ENCODE measurements around the gene ENO1.

ENO1 gene

GRCh38 chr1:8871965-8872399, 6.5 kb downstream of the ENO1 start:
- in situ Hi-C loops (cut with MboI; ENCODE audit: low sequenced_read_pairs): no loop called here

GRCh38 chr1:8871539-8871935, 6.9 kb downstream of the ENO1 start:
- in situ Hi-C loops (cut with MboI; ENCODE audit: low sequenced_read_pairs): no loop called here

DNA sequence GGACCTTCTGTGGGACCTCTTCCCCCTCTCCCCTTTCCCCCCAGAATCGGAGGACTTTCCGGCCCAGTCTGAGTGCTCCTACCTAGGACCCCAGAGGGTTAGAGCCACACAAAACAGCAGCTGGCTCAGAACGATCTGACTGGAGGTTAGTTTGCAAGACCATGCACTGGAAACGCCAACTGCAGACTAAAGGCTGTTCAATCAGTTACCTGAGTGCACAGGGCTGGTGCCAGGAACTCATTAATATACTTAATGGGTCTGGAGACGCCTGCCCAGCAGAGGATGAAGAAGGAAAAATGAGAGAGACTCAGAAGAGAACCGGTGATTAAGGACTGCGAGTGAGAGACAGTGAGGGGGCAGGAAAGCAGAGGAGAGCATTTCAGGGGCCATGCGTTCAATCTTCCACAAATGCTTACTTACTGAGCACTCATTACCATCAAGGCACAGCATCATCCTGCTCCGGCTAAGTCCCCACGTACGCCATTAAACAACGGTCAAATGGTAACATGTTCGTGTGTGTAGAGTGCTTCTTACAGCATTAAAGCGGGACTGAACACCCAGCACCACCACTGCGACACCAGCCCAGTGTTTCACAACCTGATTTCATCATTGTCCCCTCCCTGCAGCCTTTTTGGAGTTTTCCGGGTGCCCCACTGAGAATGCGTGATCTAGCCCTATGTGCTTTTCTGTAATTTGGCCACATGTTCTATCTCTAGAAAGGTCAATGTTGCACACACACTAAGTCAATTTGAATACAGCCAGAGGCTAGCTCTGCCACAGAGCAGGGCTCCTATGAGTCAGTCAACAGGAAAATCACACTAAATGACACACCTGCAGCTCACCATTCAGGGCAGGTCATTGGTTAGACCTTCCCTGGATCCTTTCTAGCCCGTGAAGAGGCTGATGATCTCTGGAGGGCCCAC, 7.6 kb downstream of the ENO1 start:
- in situ Hi-C loops (cut with MboI; ENCODE audit: low sequenced_read_pairs): no loop called here

DNA sequence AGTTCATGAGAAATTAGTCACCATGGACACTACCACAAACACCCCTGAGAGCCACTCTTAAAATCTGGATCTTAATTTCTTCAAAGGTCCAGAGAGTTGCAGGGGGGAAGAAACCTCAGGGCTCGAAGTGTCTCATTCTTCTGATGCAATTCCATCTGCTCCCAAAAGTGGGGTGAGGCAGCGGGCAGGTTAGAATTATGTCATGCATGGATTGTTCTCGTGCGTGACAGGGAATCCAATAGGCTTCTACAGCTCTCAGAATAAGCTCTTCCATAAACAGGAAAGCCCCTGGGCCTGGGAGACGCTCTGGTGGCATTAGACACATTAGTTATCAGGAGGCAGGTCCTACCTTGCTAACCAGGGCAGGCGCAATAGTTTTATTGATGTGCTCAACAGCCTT, 8.4 kb downstream of the ENO1 start:
- in situ Hi-C loops (cut with MboI; ENCODE audit: low sequenced_read_pairs): no loop called here

- in situ Hi-C loops (cut with MboI; ENCODE audit: low sequenced_read_pairs): no loop called here
These were observed 10.5 kb downstream of the ENO1 start for GRCh38 chr1:8867878-8868567.

- in situ Hi-C loops (cut with MboI; ENCODE audit: low sequenced_read_pairs): no loop called here
These were observed 11.6 kb downstream of the ENO1 start for GRCh38 chr1:8866792-8867415.

GRCh38 chr1:8866173-8866791, 12.2 kb downstream of the ENO1 start:
- in situ Hi-C loops (cut with MboI; ENCODE audit: low sequenced_read_pairs): no loop called here

GRCh38 chr1:8864713-8865344, 13.7 kb downstream of the ENO1 start:
- in situ Hi-C loops (cut with MboI; ENCODE audit: low sequenced_read_pairs): no loop called here

- in situ Hi-C loops (cut with MboI; ENCODE audit: low sequenced_read_pairs): no loop called here
These were observed 14.7 kb downstream of the ENO1 start for GRCh38 chr1:8863794-8864233.

- in situ Hi-C loops (cut with MboI; ENCODE audit: low sequenced_read_pairs): no loop called here
These were observed 15.3 kb downstream of the ENO1 start for GRCh38 chr1:8863138-8863537.

DNA sequence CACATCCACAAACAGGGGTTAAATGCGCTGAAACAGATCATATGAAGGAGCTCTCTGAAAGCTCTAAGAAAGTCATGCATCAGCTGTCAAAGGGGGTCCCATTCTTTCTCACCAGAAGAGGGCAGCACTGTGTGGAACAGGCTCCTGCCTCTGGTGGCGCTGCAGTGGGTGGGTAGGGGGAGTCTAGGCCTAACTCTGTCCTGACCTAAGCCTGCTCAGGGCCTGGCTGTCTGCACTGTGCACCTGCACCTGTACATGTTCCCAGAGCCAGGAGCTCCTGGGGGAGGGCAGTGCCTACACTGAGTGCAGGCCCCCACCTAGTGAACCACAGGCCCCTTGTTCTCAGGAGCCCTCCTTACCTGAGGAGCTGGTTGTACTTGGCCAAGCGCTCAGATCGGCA, 16.0 kb downstream of the ENO1 start:
- in situ Hi-C loops (cut with MboI; ENCODE audit: low sequenced_read_pairs): no loop called here

GRCh38 chr1:8860738-8861516, 17.6 kb downstream of the ENO1 start:
- in situ Hi-C loops (cut with MboI; ENCODE audit: low sequenced_read_pairs): no loop called here

DNA sequence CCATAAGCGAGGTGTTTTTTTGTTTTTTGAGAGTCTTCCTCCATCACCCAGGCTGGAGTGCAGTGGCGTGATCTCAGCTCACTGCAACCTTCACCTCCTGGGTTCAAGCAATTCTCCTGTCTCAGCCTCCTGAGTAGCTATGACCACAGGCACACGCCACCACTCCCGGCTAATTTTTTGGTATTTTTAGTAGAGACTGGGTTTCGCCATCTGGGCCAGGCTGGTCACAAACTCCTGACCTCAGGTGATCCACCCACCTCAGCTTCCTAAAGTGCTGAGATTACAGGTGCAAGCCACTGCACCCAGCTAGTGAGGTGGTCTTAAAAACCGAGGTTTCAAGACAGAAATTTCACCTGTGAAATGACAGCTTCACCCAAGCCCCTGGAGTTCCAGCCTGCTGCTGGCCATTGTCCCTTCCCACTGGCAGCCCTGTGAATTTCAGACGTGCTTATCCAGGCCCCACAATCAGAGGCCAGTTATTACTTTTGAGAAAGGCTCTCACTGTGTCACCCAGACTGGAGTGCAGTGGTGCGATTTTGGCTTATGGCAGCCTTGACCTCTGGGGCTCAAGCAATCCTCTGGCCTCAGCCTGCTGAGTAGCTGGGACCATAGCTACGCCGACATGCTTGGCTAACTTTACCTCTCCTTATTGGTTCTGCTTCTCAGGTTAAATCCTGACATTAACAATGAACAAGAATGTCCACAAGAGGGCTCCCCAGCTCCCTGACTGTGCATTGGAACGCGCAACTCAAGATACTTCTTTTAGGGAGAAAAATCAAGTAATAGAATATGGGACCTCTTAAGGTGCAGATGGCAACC, 19.4 kb downstream of the ENO1 start:
- in situ Hi-C loops (cut with MboI; ENCODE audit: low sequenced_read_pairs): loop anchor here (10.0 kb wide), 1 partner anchor 294 kb away; no protein-coding TSS in a partner anchor

- in situ Hi-C loops (cut with MboI; ENCODE audit: low sequenced_read_pairs): loop anchor here (10.0 kb wide), 1 partner anchor 293 kb away; no protein-coding TSS in a partner anchor
These were observed 20.3 kb downstream of the ENO1 start for GRCh38 chr1:8858112-8858668.

GRCh38 chr1:8856689-8857412, 21.6 kb downstream of the ENO1 start:
- in situ Hi-C loops (cut with MboI; ENCODE audit: low sequenced_read_pairs): loop anchor here (10.0 kb wide), 1 partner anchor 292 kb away; no protein-coding TSS in a partner anchor

GRCh38 chr1:8854240-8854639, 24.2 kb downstream of the ENO1 start:
- in situ Hi-C loops (cut with MboI; ENCODE audit: low sequenced_read_pairs): loop anchor here (10.0 kb wide), 1 partner anchor 289 kb away; no protein-coding TSS in a partner anchor

DNA sequence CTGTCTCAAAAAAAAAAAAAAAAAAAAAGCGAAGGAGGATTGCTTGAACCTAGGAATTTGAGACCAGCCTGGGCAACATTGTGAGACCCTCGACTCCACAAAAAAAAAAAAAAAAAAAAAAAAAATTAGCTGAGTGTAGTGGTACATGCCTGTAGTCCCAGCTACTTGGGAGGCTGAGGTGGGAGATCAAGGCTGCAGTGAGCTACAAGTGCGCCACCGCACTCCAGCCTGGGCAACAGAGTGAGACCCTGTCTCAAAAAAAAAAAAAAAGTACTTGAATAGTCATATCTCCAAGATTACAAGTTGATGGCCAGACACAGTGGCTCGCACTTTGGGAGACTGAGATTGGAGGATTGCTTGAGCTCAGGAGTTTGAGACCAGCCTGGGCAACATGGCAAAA, 27.4 kb downstream of the ENO1 start:
- in situ Hi-C loops (cut with MboI; ENCODE audit: low sequenced_read_pairs): loop anchor here (10.0 kb wide), 1 partner anchor 286 kb away; no protein-coding TSS in a partner anchor

Data from HL-60/S4 (cell line).